IPS-11a (cell line): Measurements from ENCODE around the gene HPCA.
"Not testable (repeated sequence)": the region's sequence is repeated elsewhere in the genome, so short reads cannot be mapped to it uniquely, and the experiment has no call there.

Experiments
- H3K4me3 ChIP-seq: one replicate; pipeline ENCODE4 v1.5.1; 2013; ENCODE audit warnings: low read depth, low read length, control low read depth

HPCA gene

GRCh38 chr1:32900956-32901822 is 14.9 kb downstream of the HPCA start, which contains the start of gene TMEM54:
TMEM54 (minus strand) TSS chr1:32901389; CDS start chr1:32901238, 151 bp downstream.
- peak within 1 kb of the TSS; percentile 39 for H3K4me3 ChIP-seq

- H3K4me3 ChIP-seq, result peak overlapping the region; percentile 31
These were observed 15.7 kb downstream of the HPCA start for GRCh38 chr1:32901823-32902534.

- no peak overlapping the region for H3K4me3 ChIP-seq
These were observed 16.2 kb downstream of the HPCA start for GRCh38 chr1:32902535-32902920.

- H3K4me3 ChIP-seq, result no peak overlapping the region
These were observed 17.9 kb downstream of the HPCA start for GRCh38 chr1:32903991-32904785.

GRCh38 chr1:32904797-32905196 is 18.5 kb downstream of the HPCA start:
- H3K4me3 ChIP-seq, result no peak overlapping the region

- not testable (repeated sequence) for H3K4me3 ChIP-seq
These were observed 19.3 kb downstream of the HPCA start for GRCh38 chr1:32905588-32905987.

- no peak overlapping the region for H3K4me3 ChIP-seq
These were observed 20.4 kb downstream of the HPCA start for GRCh38 chr1:32906654-32907053.

- no peak overlapping the region for H3K4me3 ChIP-seq
These were observed 21.1 kb downstream of the HPCA start for GRCh38 chr1:32907435-32907834.

GRCh38 chr1:32910319-32910718 is 24.0 kb downstream of the HPCA start:
- H3K4me3 ChIP-seq, result no peak overlapping the region

- H3K4me3 ChIP-seq, result no peak overlapping the region
These were observed 29.7 kb downstream of the HPCA start for GRCh38 chr1:32915766-32916706.

GRCh38 chr1:32917521-32917920 is 31.2 kb downstream of the HPCA start:
- no peak overlapping the region for H3K4me3 ChIP-seq

GRCh38 chr1:32918179-32918578 is 31.9 kb downstream of the HPCA start:
- H3K4me3 ChIP-seq, result no peak overlapping the region

- H3K4me3 ChIP-seq, result no peak overlapping the region
These were observed 33.8 kb downstream of the HPCA start for GRCh38 chr1:32919811-32920733.

- H3K4me3 ChIP-seq, result no peak overlapping the region
These were observed 34.5 kb downstream of the HPCA start for GRCh38 chr1:32920833-32921232.

- H3K4me3 ChIP-seq, result peak overlapping the region; percentile 8
These were observed 38.6 kb downstream of the HPCA start for GRCh38 chr1:32924881-32925344.

GRCh38 chr1:32925403-32926162 is 39.3 kb downstream of the HPCA start:
- H3K4me3 ChIP-seq, result peak overlapping the region; percentile 1

- H3K4me3 ChIP-seq, result no peak overlapping the region
These were observed 40.3 kb downstream of the HPCA start for GRCh38 chr1:32926562-32926961.

GRCh38 chr1:32927441-32927840 is 41.1 kb downstream of the HPCA start:
- no peak overlapping the region for H3K4me3 ChIP-seq
